HepG2 (cell line): ENCODE results near the gene ATP8B1. TPM values are rescaled to one million over a fixed set of nuclear protein-coding genes. Genes with fewer than 3 reads are reported as not detected.

ENCODE experiments used
- ATAC-seq: fragments of 200-7000 bp; cut with Tn5 transposase; 3 replicates; pipeline ENCODE4 v1.9.1; 2020; ENCODE audit warnings: mild to moderate bottlenecking, moderate library complexity
- BruUV-seq: library from RNA; stranded (reverse); fragments of 400-500 nt; replicated peaks from 2 replicates; lab custom pipeline; 2021; lab: Mats Ljungman, UMichigan
- CTCF ChIA-PET: fragments of 300-600 bp; formaldehyde crosslinking; extraction: SDS; loops from one replicate; lab custom pipeline; 2021; ENCODE audit warnings: low total read pairs, inconsistent platforms, low intra/inter-chr PET ratio; lab: Yijun Ruan, JAX
- POLR2A ChIA-PET: fragments of 350-600 bp; sonication (Branson Sonifier 250); formaldehyde crosslinking; loops from one replicate; lab custom pipeline; 2020; ENCODE audit warnings: antibody characterized with exemption, inconsistent platforms; lab: Yijun Ruan, JAX
- DNase-seq: peaks from one replicate; pipeline ENCODE4 v3.0.0-alpha.2; 2015; ENCODE audit warnings: low spot score
- FAIRE-seq: peaks from 3 replicates; lab custom pipeline; 2011; peaks lifted over from hg19 to GRCh38; lab: Jason Lieb, UNC
- H2AFZ ChIP-seq: one replicate; pipeline ENCODE4 v1.6.1; 2011; ENCODE audit warnings: low read length, inconsistent platforms
- H3K27ac ChIP-seq: fragments of 300-600 bp; 3 replicates; pipeline ENCODE4 v1.8.0; 2011; ENCODE audit warnings: mixed run types, mild to moderate bottlenecking, mixed read lengths, low read length, inconsistent platforms; ENCODE audit not compliant: insufficient read depth; ENCODE audit errors: extremely low read length
- H3K27me3 ChIP-seq, 2 experiments: fragments of 200-600 bp in 1 of 2; 2 replicates in 1 of 2; 3 replicates in 1 of 2; pipeline versions ENCODE4 v1.6.0 to v1.8.0; 2011; ENCODE audit warnings: low read length in 2 of 2, mild to moderate bottlenecking in 2 of 2, moderate library complexity in 2 of 2, inconsistent platforms in 1 of 2; ENCODE audit not compliant: insufficient read depth in 2 of 2, control insufficient read depth in 1 of 2
- H3K36me3 ChIP-seq, 2 experiments: fragments of 200-600 bp in 1 of 2; replicated peaks in 1 of 2; 2 replicates in 1 of 2; 3 replicates in 1 of 2; pipeline versions ENCODE4 v1.5.1 to v1.8.0; 2011; ENCODE audit warnings: low read length in 2 of 2, inconsistent platforms in 1 of 2; ENCODE audit not compliant: insufficient read depth in 2 of 2, control insufficient read depth in 1 of 2
- H3K4me1 ChIP-seq: 2 replicates; pipeline ENCODE4 v1.5.1; 2012; ENCODE audit warnings: low read length, inconsistent platforms; ENCODE audit not compliant: insufficient read depth
- H3K4me2 ChIP-seq: 2 replicates; pipeline ENCODE4 v1.6.0; 2011; ENCODE audit warnings: low read depth, low read length, inconsistent platforms
- H3K4me3 ChIP-seq, 3 experiments: fragments of 200-600 bp in 1 of 3; sonication (generic), shearing (Covaris generic) in 1 of 3; replicated peaks in 1 of 3; 2 replicates each; pipeline ENCODE4 v1.5.1; 2011 to 2016; ENCODE audit warnings: low read length in 3 of 3, inconsistent platforms in 2 of 3, low read depth in 2 of 3, mild to moderate bottlenecking in 2 of 3, control low read depth in 1 of 3, mixed read lengths in 1 of 3; ENCODE audit not compliant: insufficient read depth in 1 of 3
- H3K79me2 ChIP-seq: one replicate; pipeline ENCODE4 v1.6.1; 2011; ENCODE audit warnings: low read length, inconsistent platforms; ENCODE audit not compliant: insufficient read depth
- H3K9ac ChIP-seq: 2 replicates; pipeline ENCODE4 v1.6.0; 2011; ENCODE audit warnings: mild to moderate bottlenecking, low read depth, low read length, inconsistent platforms; ENCODE audit not compliant: insufficient read depth
- H3K9me3 ChIP-seq: 2 replicates; pipeline ENCODE4 v1.5.1; 2012; ENCODE audit warnings: mild to moderate bottlenecking, low read length
- H4K20me1 ChIP-seq: 2 replicates; pipeline ENCODE4 v1.6.0; 2011; ENCODE audit warnings: inconsistent platforms, mild to moderate bottlenecking, low read length, moderate library complexity; ENCODE audit not compliant: insufficient read depth
- ARHGAP35 ChIP-seq: sonication (generic); formaldehyde crosslinking; IDR thresholded peaks from 2 replicates; pipeline ENCODE4 v1.9.0; 2022; ENCODE audit warnings: mild to moderate bottlenecking, inconsistent platforms, moderate library complexity, missing genetic modification reagents, borderline replicate concordance
- MAX ChIP-seq: IDR thresholded peaks from 2 replicates; pipeline ENCODE4 v1.6.1; 2012; ENCODE audit warnings: inconsistent platforms
- MNT ChIP-seq: fragments of 450-650 bp; IDR thresholded peaks from 2 replicates; pipeline ENCODE4 v1.6.1; 2016
- TRIM24 ChIP-seq: sonication (generic); formaldehyde crosslinking; IDR thresholded peaks from 2 replicates; pipeline ENCODE4 v1.8.0; 2022; ENCODE audit warnings: mild to moderate bottlenecking, missing genetic modification reagents
- ZBTB25 ChIP-seq: IDR thresholded peaks from 2 replicates; pipeline ENCODE4 v1.6.1; 2018; ENCODE audit warnings: missing genetic modification reagents
- ZBTB46 ChIP-seq: sonication (generic); formaldehyde crosslinking; IDR thresholded peaks from 2 replicates; pipeline ENCODE4 v1.4.0; 2020; ENCODE audit warnings: mild to moderate bottlenecking, missing genetic modification reagents, borderline replicate concordance
- ZNF124 ChIP-seq: sonication (generic); formaldehyde crosslinking; IDR thresholded peaks from 2 replicates; pipeline ENCODE4 v1.4.0; 2020; ENCODE audit warnings: missing genetic modification reagents
- ZNF281 ChIP-seq: sonication (generic); formaldehyde crosslinking; IDR thresholded peaks from 2 replicates; pipeline ENCODE4 v1.4.0; 2020; ENCODE audit warnings: missing genetic modification reagents, borderline replicate concordance
- ZNF329 ChIP-seq: sonication (generic); formaldehyde crosslinking; IDR thresholded peaks from 2 replicates; pipeline ENCODE4 v1.9.0; 2021; ENCODE audit warnings: low read depth, mild to moderate bottlenecking, missing genetic modification reagents
- ZNF33B ChIP-seq: sonication (generic); formaldehyde crosslinking; IDR thresholded peaks from 2 replicates; pipeline ENCODE4 v1.5.1; 2020; ENCODE audit warnings: mild to moderate bottlenecking, missing genetic modification reagents
- ZNF550 ChIP-seq: sonication (generic); formaldehyde crosslinking; IDR thresholded peaks from 2 replicates; pipeline ENCODE4 v1.4.0; 2020; ENCODE audit warnings: mild to moderate bottlenecking, missing genetic modification reagents, borderline replicate concordance
- ZNF652 ChIP-seq: IDR thresholded peaks from 2 replicates; pipeline ENCODE4 v1.6.1; 2016; ENCODE audit warnings: low read depth, borderline replicate concordance
- ZNF724P ChIP-seq: sonication (generic); formaldehyde crosslinking; IDR thresholded peaks from 2 replicates; pipeline ENCODE4 v1.8.0; 2022; ENCODE audit warnings: missing genetic modification reagents, borderline replicate concordance
- ZNF891 ChIP-seq: sonication (generic); formaldehyde crosslinking; IDR thresholded peaks from 2 replicates; pipeline ENCODE4 v1.5.0; 2020; ENCODE audit warnings: mild to moderate bottlenecking, missing genetic modification reagents
- WGBS: methylation state at CpG from one replicate; pipeline ENCODE4 v1.1.6; 2017; ENCODE audit warnings: low lambda C conversion rate; 5-methylcytosine and 5-hydroxymethylcytosine counted together
- in situ Hi-C: cut with HindIII; loops from 2 replicates; pipeline ENCODE4 v1.10.0; 2017; ENCODE audit warnings: low pct_unique_long_range_greater_than_20kb; ENCODE audit not compliant: extremely low pct_ligation_motif_present
- intact Hi-C: fragments of 100-400 bp; cut with micrococcal nuclease; formaldehyde crosslinking; loops from one replicate; pipeline ENCODE4 v1.10.0; 2022; ENCODE audit not compliant: unreplicated experiment
- polyA plus RNA-seq, 8 experiments: library from polyadenylated mRNA; depleted of rRNA in 3 of 8; stranded (reverse) in 7 of 8; unstranded in 1 of 8; fragments of >200 nt; fragmentation: Illumina TruSeq in 4 of 8; extraction: Trizol in 4 of 8; gene quantifications; 2 replicates each; pipeline versions ENCODE4 v1.2.1 to v1.2.3, GENCODE V29; 2011 to 2016; ENCODE audit warnings: low read depth in 4 of 8, missing spikeins in 1 of 8, mixed read lengths in 1 of 8; ENCODE audit not compliant: insufficient read depth in 1 of 8
- total RNA-seq, 5 experiments: library from RNA; depleted of rRNA; stranded (reverse); fragments of >200 nt; fragmentation: Illumina TruSeq; extraction: Trizol; gene quantifications; 2 replicates each; pipeline ENCODE4 v1.2.3, GENCODE V29; 2016; ENCODE audit warnings: low read depth in 1 of 5

The ATP8B1 gene
- total and polyA plus RNA-seq, 2 of the 13 experiments (the other 11 are each of a cell fraction or from before 2014, with no cell fraction given) = 2.8 to 4.0 TPM

GRCh38 chr18:57664568-57665165 lies 138.4 kb downstream of the ATP8B1 start:
- Histone ChIP-seq H3K4me3 (no peak overlapping the region), H3K9ac (no peak overlapping the region), H4K20me1 (no peaks in the 10 kb centered on the region), H3K4me2 (no peak overlapping the region), H3K9me3 (no peaks in the 10 kb centered on the region), H3K79me2 (no peaks in the 10 kb centered on the region), H3K27ac (no peak overlapping the region), H2AFZ (no peak overlapping the region), H3K36me3 (0 out of 5 replicates have a peak, but pooled peaks cover 0 to 5% of the 10 kb centered on the region in 2 experiments), H3K4me1 (no peaks in the 10 kb centered on the region), H3K27me3 (no peaks in the 10 kb centered on the region)
- POLR2A ChIA-PET = no interaction called here
- BruUV-seq = no TSS peak
- in situ Hi-C loops (no loop called here), intact Hi-C loops (no loop called here)
- DNase-seq (no peak), FAIRE-seq (no peak), ATAC-seq (no peak)
- 72% methylated on average over 2 of the region's 2 CpGs for WGBS
- CTCF ChIA-PET = no interaction called here
- no peak for TF ChIP-seq ZNF652 (CRISPR knock-in tag)
- no peak for TF ChIP-seq MAX
- TF ChIP-seq ZNF281 (CRISPR knock-in tag) = no peak
- no peak for TF ChIP-seq ZNF724P (CRISPR knock-in tag)
- no peak for TF ChIP-seq ZNF329 (CRISPR knock-in tag)
- TF ChIP-seq MNT = no peak
- TF ChIP-seq ZBTB46 (CRISPR knock-in tag) = no peak
- no peak for TF ChIP-seq ZNF33B (CRISPR knock-in tag)
- TF ChIP-seq TRIM24 = no peak
- TF ChIP-seq ZNF550 = no peak
- no peak for TF ChIP-seq ZNF891
- TF ChIP-seq ZBTB25 (CRISPR knock-in tag) = no peak
- TF ChIP-seq ZNF124 (CRISPR knock-in tag) = no peak
- no peak for TF ChIP-seq ARHGAP35 (CRISPR knock-in tag)
- TF ChIP-seq, all 625 proteins: peak for 0
